HG03558 (cell line): ENCODE data around the gene PRKG1.

Source experiments
- ATAC-seq: cut with Tn5 transposase; IDR thresholded peaks from one replicate; pipeline ENCODE4 v1.9.1; 2021; ENCODE audit warnings: moderate number of reproducible peaks; ENCODE audit not compliant: unreplicated experiment; ENCODE audit errors: extremely low read depth

Gene PRKG1

DNA sequence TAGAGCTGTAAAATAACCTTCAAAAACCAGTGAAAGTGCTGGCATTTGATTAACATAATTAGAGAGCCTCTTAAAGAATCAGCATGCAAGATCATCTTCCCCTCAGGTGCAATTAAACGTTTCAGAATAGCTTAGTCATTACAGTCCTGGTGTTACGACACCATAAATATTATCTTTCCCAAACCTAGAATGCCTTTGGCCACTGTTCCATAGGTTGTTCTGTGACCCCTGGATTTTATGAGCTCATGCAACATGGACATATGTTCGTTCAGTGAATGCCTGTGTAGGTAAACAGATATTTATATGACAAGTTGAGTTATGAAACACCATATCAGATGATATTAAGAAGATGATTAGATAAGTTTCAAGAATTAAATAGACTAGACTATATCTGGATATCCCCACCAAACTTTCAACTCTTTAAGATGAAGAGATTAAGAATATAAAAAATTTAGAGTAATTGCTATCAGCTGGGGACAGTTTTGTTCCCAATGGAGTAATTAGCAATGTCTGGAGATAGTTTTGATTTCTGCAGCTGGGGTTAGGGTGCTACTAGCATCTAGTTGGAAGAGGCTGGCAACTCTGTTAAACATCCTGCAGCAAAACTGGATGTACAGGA is 976.3 kb downstream of the PRKG1 start:
- ATAC-seq = no peak

DNA sequence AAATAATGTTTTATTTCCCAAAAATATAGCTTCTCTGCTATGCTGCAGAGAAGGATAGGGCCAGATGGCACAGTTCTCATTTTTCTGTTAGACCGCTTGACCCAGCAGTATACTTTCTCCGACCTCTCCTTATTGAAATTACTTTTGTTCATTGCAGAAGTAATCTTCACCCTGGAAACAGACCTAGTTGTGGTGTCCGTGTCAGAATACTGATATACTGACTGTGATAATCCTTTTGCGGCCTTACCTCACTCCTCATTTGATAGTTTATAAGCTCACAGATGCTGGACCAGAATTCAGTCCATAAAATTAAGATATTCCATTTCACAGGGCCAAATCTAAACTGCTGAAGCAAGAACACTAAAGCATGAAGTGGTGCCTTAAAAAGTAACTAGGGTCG is 979.2 kb downstream of the PRKG1 start:
- ATAC-seq = no peak

DNA sequence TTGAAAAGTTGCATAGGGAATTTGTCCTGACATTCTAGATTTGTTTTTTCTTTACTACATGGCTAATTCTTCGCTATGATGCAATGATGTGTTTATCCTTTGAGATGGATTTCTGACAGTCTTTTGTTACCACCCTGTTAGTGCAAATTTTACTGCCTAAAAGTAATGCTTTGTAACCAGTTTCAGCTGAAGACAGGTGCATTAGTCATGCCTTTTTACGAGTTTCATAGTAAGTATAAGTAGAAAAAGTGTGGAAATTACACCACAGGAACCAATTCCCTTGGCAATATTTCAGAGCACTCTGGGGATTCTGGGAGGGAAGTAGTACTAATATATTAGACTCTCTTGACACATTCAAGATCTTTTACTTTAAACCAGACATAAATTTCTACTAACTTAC is 982.0 kb downstream of the PRKG1 start:
- no peak for ATAC-seq

DNA sequence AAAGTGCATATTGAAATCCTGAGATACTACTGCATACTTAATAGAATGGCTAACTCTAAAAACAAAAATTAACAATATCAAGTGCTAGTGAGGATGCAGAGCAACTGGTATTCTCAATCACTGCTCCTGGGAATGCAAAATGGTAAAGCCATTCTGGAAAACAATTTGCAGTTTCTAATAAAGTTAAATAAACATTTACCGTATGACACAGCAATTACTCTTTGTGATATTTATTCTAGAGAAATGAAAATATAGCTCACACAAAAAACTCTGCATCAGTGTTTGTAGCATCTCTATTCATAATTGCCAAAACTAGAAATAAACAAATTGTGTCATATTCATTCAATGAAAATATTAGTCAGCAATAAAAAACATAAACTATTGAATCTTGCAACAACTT is 984.8 kb downstream of the PRKG1 start:
- ATAC-seq = no peak

DNA sequence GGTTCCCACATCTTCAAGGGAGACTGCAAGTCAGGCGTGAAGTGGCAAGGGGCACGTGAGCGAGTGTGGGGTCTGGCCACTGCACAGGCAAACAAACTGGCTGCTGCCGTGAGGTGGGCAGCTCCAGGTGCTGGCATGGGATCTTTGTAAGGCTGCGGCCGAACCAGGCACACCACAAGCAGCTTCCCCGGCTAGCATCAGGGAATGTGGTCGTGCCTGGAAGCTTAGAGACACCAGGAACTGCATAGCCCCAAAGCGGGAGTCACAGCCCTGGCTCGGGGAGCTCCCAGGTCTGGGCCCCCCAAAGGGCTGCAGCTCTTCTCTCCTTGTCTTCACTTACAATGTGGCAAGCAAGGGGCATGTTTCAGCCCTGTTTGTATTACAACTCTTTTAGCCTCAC is 988.9 kb downstream of the PRKG1 start:
- no peak for ATAC-seq

DNA sequence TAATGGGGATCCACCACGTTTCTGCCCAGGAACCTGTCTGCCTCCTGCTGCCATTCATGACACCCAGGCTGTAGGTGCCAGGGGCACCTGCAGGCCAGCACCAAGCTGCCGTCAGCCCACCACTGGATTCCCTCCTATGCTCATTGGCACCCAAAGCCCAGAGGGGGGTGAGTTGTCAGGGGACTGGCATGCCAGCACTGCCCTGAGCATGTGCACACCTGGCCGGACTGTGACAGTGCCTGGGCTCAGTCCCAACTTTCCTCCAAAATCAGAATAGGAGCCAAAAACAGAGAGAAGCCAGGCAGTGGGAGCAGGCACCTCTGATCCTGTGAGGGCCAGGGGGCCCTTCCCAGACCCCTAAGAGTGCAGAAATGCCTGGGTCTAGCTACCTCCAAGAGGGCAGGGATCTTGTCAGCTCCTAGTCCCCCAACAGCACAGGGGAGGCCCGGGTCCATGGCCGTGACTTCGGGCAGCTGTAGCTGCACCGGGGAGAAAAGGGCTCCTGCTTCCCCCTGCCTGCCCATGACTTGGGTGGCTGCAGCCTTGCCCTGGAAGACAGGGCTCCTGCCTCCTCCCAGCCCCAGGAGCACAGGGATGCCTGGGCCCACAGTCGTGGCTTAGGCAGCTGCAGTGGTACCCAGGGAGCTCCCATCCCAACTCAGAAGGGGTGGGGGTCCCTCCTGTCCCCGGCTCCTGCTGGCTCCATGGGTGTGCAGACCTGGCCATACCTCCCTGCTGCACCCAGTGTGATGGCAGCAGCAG is 990.0 kb downstream of the PRKG1 start:
- ATAC-seq = no peak

DNA sequence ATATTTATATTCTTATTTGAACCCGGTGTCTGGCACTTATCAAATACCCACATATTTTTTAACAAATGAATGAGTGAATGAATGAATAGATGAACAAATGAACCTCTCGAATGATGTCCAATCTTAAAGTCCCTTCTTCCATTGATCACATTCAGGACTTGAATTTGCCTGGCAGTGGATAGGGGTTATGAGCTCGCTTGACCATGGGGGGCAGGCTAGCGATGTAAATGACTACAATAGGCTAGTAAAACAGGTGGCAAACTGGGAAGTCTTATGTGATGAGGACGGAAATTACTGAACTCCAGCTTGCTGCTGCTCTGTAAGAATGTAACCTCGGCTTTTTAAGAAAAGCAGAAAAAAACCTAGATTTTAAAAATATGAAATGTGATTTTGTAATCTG is 992.1 kb downstream of the PRKG1 start:
- no peak for ATAC-seq

DNA sequence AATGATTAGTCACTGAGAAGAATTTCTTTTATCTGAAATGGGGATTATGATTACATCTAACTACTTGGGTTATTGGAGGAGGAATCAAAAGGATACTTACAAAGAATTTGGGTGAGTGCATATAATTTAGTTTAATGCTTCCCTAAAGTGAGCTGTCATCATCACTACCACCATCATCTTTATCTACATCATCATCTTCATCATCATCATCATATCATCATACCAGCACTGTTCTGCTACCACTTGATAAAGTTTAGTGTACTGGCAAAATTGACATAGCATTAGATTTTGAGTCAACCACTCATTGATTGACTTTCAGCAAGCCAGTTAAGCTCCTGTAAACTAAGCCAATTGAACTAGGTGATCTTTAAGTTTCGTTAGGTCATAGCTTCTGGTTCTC is 994.2 kb downstream of the PRKG1 start:
- no peak for ATAC-seq

DNA sequence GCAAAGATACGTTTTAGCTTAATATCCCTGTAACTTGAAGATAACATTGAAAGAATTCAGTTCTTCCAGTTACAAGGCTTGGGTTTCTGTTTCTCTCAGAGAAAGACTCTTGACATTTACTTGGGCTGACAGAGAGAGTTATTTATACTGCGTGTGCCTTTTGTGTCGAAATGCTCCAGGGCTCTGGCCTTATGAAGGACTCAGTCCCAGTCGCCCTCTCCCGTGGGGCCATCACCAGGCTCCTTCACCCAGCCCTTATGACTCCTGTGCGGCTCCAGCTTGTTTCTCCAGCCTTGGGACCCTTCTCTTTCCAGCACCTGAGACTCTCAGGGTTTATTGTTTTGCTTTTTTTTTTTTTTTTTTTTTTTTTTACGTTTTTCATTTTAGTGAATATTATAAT is 997.5 kb downstream of the PRKG1 start:
- no peak for ATAC-seq

DNA sequence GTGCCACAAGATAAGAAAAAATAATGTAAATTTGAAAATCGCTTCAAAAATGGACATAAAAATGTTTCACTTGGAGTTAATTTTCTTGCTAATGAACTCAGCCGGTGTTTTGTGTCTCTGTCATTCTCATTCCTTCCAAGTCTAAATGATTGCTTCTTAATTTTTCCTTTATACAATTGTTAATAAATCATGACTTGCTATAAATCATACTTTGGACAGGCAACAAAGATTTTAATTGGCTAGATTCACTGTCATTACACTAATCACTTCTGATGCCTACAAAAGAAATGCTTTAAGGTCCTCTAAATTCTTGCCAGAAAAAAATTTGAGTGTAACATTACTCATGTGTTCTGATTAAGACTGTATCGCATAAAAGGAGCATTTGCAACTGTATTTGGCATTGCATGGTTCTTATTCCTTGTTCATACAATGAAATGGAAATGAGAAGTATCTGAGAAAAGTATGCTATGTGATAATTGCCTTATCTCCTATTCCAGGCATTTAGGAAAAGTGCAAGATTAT is 1000.3 kb downstream of the PRKG1 start:
- no peak for ATAC-seq

DNA sequence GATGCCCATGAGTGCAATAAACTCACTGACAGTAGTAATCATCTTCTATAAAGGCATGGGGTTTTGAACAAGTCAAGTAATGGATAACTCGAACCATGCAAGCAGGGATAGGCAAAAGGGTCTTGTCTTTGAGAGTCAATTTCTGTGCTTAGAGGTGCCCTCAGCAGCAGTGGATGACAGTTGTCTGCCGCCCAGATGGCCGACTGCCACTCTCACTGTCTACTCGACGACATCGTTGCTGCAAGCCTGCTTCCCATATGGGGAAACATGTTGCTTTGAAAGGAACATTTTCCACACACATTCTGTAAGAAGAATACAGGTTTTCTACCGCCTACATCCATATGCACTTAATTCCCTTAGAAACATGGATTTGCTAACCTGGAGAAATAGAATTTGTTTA is 1003.5 kb downstream of the PRKG1 start:
- no peak for ATAC-seq

DNA sequence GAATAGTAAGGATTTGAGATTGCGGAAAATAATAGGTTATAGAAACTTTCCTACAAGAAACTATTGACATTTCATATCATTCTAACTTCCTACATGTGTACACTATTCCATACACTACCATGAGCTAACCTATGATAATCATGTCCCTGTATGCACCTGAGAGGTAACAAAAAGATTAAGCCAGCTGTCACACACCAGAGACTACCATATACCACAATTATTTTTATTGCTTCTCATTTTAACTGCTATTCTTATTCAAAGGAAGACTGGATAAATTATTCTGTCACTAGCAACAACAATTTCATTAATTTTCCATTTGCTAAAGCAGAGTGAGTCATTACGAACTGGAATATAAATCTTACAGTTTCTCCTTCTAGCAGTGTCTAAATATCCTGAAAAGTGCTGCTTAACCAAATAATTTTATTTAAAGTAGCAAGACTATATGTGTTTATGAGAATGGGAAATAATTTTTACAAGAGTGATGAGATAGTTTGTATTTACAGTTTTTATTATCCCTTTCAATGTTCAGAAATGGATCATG is 1004.2 kb downstream of the PRKG1 start:
- ATAC-seq = no peak

DNA sequence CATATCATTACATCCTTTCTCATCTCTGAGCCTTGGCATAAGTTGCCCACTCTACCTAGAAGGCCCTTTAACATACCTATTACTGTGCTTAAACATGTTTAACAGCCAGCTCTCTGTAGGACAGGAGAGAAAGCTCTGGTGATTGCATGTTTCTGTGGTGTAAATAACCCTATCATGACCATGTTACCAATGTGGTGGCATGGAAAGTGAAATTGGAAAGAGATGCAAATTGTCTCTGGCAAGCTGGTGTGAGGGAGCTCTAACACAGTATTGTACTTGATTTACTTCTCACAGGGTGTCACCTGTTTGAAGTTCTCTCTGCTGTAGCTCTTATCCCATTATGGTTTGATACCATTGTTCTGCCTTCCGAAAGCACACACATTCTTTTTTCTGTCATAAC is 1008.0 kb downstream of the PRKG1 start:
- ATAC-seq = no peak

DNA sequence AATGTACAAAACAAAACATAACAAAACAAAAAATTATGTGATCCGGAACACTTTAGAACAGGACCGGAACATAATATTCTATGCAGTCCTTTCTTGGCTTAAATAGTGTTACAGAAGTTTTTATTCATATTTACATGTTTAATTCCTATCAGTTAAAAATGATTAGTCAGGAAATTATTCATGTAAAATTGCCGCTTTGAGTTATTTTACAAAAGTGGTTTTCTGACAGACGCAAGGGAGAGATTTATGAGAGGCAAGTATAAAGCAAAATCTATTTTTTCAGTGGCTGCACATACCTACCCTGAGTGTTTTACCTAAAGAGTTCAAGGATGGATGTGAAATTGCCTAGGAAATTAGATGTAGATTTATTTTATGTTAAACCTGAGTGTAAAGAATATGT is 1009.1 kb downstream of the PRKG1 start:
- no peak for ATAC-seq

DNA sequence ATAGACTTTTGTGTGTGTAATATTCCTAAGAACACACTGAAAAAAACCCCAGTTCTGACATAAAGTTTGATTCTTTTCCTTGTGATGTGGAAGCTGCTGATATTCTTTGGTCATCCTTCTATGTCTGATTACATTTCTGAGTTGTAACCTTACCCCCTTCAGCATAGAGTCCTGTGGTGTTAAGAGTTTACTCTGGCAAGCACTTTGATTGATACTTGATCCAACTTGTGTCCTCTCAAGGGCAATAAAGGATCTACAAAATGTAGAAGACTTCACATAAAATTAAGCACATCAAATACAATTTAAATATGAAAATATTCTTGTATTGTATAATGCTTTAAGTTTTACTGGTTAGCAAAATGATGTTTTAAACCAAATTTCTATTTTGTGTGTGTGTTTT is 1018.1 kb downstream of the PRKG1 start:
- no peak for ATAC-seq

DNA sequence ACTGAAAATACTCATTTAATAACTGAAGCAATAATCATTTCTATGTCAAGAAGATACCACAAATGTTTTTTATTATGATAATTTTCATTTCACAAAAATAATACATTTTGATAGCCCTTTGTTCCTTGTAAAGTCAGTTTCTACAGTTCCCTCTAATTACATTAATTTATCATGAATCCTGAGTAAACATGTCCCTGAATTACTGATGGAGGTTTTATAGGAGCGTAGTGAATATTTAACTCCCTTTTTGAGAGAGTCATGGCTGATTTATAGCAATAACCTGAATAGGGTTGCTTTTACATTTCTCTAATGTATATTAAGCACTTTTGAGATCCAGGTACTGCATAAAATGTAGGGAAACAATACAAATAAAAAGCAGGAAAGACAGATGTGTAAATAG is 1023.8 kb downstream of the PRKG1 start:
- no peak for ATAC-seq

DNA sequence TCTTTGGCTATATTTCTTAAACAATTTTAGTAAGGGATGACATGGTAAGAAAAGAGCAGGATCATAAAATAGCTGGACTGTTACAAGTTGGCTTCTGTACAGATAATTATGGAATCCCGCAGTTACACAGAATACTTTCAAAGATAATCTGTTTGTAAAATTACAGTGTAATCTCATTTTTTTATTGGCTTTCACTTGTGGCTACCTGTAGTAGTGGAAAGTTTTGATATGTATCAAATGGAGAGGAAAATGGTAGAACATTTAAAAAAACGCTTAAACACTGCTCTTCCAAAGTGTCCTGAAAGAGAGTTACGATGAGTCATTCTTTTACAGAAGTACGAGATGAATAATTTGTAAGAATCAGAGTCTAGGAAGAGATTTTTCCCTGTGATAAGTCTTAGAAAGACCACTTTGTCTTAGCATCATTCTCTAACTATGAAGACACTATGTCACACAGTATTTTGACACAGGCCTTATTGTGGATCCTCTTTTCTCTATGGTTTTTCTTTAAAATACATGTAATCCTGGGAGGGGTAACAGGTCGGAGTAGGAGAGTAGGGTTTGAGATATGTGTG is 1024.8 kb downstream of the PRKG1 start:
- no peak for ATAC-seq

DNA sequence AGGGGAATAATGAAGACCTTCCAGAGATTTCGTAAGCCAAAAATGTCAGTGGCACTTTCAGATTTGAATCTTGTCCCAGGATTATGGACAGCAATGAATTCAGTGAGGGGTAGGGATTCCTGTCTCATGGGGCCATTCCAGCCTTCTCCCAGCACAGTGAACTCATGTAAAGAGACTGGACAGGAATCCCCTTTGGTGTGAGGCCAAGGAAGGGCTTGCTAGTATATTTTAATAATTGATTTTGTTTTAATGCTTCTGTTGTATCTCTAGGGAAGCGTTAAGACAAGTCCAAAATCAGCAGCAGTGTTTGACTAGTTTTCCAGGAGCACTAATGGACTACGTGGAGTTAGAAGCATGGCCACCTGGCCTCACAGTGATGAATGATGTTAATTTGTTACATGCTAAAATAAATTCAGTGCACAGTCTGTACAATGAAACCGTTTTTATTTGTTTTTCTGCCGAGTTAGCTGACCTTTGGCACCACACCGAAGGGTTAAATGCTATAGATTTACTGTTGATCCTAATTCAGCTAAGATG is 1025.8 kb downstream of the PRKG1 start:
- no peak for ATAC-seq

DNA sequence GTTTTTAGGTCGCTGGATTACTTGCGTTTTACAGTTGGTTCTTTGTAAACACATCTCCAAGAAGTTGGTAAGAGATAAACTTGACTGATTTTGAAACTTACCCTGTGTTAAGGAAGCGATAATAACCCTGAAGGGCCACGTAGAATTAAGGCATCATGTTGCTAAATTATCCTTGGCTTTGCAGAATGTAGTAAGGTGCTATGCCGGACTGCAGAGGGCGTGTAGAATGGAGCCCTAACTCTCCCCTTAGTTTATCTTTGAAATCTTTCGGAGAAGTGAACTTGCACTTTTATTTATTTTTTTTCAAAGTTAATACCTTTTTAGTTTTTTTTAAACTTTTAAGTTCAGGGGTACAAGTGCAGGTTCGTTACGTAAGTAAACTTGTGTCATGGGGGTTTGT is 1031.0 kb downstream of the PRKG1 start:
- no peak for ATAC-seq

DNA sequence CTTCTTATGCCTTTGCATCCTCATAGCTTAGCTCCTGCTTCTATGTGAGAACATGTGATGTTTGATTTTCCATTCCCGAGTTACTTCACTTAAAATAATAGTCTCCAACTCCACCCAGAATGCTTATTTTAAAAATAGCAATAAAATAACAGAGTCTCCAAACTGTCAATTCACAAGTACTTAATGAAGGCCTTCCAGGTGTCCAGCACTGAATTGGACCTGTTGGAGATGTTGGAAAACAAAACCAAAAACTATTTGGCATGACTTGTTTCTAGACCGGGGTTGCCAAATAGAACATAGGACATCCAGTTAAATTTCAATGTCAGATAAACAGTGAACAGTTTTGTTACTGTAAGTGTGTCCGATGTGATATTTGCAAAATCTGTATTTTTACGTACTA is 1031.7 kb downstream of the PRKG1 start:
- ATAC-seq = no peak

DNA sequence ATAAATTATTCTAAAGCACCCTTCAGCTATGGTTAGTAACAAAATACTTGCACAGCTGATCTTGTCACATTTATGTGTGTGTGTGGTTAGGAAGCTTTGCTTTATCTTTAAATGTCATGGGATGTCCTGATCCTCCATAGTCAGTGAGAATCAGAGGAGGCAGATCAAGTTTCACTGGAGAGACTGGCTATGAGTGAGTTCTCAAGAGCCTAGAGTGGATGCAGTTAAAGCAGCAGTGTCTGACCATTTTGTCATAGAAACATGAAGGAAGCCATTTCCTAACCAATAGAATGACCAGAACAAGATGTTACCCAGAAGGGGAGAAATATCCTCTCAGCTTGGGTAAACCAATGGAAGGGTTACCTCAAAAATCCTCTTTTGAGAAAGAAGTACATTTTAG is 1032.6 kb downstream of the PRKG1 start:
- ATAC-seq = no peak
